ENCODE measurements around the gene PIM3.
"Not testable (repeated sequence)": the region's sequence is repeated elsewhere in the genome, so short reads cannot be mapped to it uniquely, and the experiment has no call there.

PIM3 gene

DNA sequence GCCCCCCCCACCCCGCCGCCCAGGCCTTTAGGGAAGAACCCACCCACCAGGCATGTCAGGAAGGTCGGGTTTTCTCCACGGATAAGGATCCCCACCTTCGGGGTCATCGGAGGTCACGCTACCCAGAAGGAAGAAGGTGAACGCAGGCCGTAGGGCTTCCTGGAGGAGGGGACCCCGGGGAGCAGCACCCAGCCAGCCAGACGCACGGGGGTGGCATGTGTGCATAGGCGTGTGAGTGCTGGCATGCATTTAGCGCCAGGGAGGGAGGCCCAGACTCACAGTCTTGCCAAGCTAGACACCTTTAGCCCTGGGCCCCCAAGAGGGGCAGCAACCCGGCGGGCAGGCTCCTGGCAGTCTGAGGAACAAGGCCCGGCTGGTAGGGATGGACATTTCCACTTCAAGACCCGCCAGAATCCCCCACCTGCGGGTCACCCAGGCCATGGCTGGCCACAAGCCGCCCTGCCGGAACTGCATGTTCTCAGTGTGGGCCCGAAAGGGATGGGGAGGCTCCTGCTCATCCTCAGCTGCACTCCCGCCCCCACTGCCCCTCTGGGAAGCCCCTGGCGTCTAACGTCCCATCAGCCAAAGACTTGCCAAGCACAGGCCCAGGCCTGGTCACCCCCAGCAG is 16.7 kb upstream of the PIM3 start:
- Histone ChIP-seq H3K9me2 (replicated peaks; ENCODE audit: insufficient read depth, low read length) (no peaks in the 10 kb centered on the region), H4K20me1 (ENCODE audit: low read depth, low read length) (no peaks in the 10 kb centered on the region), H3K79me2 (ENCODE audit: insufficient read depth, low read length) (no peaks in the 10 kb centered on the region), H3K9me3 (ENCODE audit: insufficient read depth, low read length) (no peaks in the 10 kb centered on the region), H3K36me3 (ENCODE audit: low read length) (no peaks in the 10 kb centered on the region), H3K27me3 (ENCODE audit: low read length) (no peaks in the 10 kb centered on the region), H3F3A (ENCODE audit: insufficient read depth) (no peaks in the 10 kb centered on the region), H3K27ac (ENCODE audit: low read depth, low read length) (no peak overlapping the region), H3K9ac (ENCODE audit: low read length) (no peak overlapping the region), H2AFZ (ENCODE audit: low read depth, low read length, severe bottlenecking) (no peak overlapping the region), H3K4me2 (ENCODE audit: low read depth, low read length, poor library complexity, severe bottlenecking) (no peak overlapping the region), H3K4me3 (ENCODE audit: insufficient read depth, low read length, poor library complexity, severe bottlenecking) (no peak overlapping the region)
- TF ChIP-seq EZH2phosphoT487 (conservative IDR thresholded peaks at IDR 0.05; ENCODE audit: low read length), result no peak
- TF ChIP-seq, protein P1, sequence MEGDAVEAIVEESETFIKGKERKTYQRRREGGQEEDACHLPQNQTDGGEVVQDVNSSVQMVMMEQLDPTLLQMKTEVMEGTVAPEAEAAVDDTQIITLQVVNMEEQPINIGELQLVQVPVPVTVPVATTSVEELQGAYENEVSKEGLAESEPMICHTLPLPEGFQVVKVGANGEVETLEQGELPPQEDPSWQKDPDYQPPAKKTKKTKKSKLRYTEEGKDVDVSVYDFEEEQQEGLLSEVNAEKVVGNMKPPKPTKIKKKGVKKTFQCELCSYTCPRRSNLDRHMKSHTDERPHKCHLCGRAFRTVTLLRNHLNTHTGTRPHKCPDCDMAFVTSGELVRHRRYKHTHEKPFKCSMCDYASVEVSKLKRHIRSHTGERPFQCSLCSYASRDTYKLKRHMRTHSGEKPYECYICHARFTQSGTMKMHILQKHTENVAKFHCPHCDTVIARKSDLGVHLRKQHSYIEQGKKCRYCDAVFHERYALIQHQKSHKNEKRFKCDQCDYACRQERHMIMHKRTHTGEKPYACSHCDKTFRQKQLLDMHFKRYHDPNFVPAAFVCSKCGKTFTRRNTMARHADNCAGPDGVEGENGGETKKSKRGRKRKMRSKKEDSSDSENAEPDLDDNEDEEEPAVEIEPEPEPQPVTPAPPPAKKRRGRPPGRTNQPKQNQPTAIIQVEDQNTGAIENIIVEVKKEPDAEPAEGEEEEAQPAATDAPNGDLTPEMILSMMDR (IDR thresholded peaks at IDR 0.05; ENCODE audit: insufficient read depth, low read length, poor library complexity, severe bottlenecking), result no peak

DNA sequence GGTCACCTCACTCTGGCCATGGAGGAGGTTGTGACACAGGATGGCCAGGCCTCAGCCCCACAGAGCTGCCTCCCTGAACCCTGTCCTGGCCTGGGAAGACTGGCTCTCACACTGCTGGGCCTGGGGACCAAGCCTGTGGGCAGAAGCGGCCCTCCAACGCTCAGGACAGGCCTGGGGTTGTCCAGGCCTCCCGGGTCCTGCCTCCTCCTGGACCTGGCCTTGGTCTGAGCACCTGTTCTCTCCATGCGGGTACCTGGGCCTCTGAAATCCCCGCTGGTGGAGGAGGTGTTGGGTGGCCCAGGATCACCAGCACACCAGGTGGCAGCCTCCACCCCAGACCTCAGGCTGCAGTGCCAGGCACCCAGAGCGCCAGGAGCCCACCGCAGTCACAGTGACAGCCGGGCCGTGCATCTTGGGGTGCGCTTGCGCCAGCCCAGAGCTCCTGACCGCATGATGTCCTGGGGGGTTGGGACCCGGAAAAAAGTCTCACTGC is 16.1 kb upstream of the PIM3 start:
- Histone ChIP-seq H3F3A (ENCODE audit: insufficient read depth) (no peaks in the 10 kb centered on the region), H3K27me3 (ENCODE audit: low read length) (no peaks in the 10 kb centered on the region), H3K9me3 (ENCODE audit: insufficient read depth, low read length) (no peaks in the 10 kb centered on the region), H3K36me3 (ENCODE audit: low read length) (no peaks in the 10 kb centered on the region), H3K4me2 (ENCODE audit: low read depth, low read length, poor library complexity, severe bottlenecking) (no peak overlapping the region), H3K79me2 (ENCODE audit: insufficient read depth, low read length) (no peaks in the 10 kb centered on the region), H2AFZ (ENCODE audit: low read depth, low read length, severe bottlenecking) (no peak overlapping the region), H3K9ac (ENCODE audit: low read length) (no peak overlapping the region), H3K27ac (ENCODE audit: low read depth, low read length) (no peak overlapping the region), H4K20me1 (ENCODE audit: low read depth, low read length) (no peaks in the 10 kb centered on the region), H3K4me3 (ENCODE audit: insufficient read depth, low read length, poor library complexity, severe bottlenecking) (no peak overlapping the region), H3K9me2 (replicated peaks; ENCODE audit: insufficient read depth, low read length) (no peaks in the 10 kb centered on the region)
- TF ChIP-seq, protein P1 (IDR thresholded peaks at IDR 0.05; ENCODE audit: insufficient read depth, low read length, poor library complexity, severe bottlenecking), result no peak
- no peak for TF ChIP-seq EZH2phosphoT487 (conservative IDR thresholded peaks at IDR 0.05; ENCODE audit: low read length)

DNA sequence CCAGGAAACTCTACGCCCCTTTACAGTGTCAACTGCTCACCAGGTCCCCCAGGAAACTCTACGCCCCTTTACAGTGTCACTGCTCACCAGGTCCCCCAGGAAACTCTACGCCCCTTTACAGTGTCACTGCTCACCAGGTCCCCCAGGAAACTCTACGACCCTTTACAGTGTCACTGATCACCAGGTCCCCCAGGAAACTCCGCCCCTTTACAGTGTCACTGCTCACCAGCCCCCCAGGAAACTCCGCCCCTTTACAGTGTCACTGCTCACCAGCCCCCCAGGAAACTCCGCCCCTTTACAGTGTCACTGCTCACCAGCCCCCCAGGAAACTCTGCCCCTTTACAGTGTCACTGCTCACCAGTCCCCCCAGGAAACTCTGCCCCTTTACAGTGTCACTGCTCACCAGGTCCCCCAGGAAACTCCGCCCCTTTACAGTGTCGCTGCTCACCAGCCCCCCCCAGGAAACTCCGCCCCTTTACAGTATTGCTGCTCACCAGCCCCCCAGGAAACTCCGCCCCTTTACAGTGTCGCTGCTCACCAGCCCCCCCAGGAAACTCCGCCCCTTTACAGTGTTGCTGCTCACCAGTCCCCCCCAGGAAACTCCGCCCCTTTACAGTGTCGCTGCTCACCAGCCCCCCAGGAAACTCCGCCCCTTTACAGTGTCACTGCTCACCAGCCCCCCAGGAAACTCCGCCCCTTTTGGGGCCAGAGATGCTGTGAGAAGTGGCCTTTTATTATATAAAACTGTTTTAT is 15.4 kb upstream of the PIM3 start:
- H3K4me3 ChIP-seq (ENCODE audit: insufficient read depth, low read length, poor library complexity, severe bottlenecking); H3K9me3 ChIP-seq (ENCODE audit: insufficient read depth, low read length); H3K27ac ChIP-seq (ENCODE audit: low read depth, low read length); H3K79me2 ChIP-seq (ENCODE audit: insufficient read depth, low read length); H3K4me2 ChIP-seq (ENCODE audit: low read depth, low read length, poor library complexity, severe bottlenecking); H3K9ac ChIP-seq (ENCODE audit: low read length); H3K36me3 ChIP-seq (ENCODE audit: low read length); H4K20me1 ChIP-seq (ENCODE audit: low read depth, low read length); H3K27me3 ChIP-seq (ENCODE audit: low read length); H3F3A ChIP-seq (ENCODE audit: insufficient read depth); H3K9me2 ChIP-seq (replicated peaks; ENCODE audit: insufficient read depth, low read length): not testable (repeated sequence)
- peak overlapping the region; percentile 13 for H2AFZ ChIP-seq (ENCODE audit: low read depth, low read length, severe bottlenecking)

Data from SU-DHL-6 (cell line).